Nephron (organoid): ENCODE data around the gene KCTD12.

Experiments
- H3K27ac Mint-ChIP-seq, 3 experiments: 2 replicates each; pipeline ENCODE4 v1.8.0; 2020; ENCODE audit warnings: mixed read lengths in 3 of 3, mild to moderate bottlenecking in 2 of 3, moderate library complexity in 1 of 3
- H3K27me3 Mint-ChIP-seq: 2 replicates; pipeline ENCODE4 v1.8.0; 2021; ENCODE audit warnings: low read depth, mild to moderate bottlenecking, moderate library complexity, mixed read lengths
- H3K36me3 Mint-ChIP-seq: 2 replicates; pipeline ENCODE4 v1.8.0; 2020; ENCODE audit warnings: low read depth, mixed read lengths
- H3K4me1 Mint-ChIP-seq: 2 replicates; pipeline ENCODE4 v1.8.0; 2020; ENCODE audit warnings: mixed read lengths
- H3K4me3 Mint-ChIP-seq, 3 experiments: 2 replicates each; pipeline ENCODE4 v1.8.0; 2020; ENCODE audit warnings: mild to moderate bottlenecking in 3 of 3, mixed read lengths in 3 of 3, moderate library complexity in 2 of 3
- H3K9me3 Mint-ChIP-seq: 2 replicates; pipeline ENCODE4 v1.8.0; 2020; ENCODE audit warnings: mixed read lengths
- CTCF ChIP-seq, 3 experiments: fragments of 200-600 bp; sonication (generic); IDR thresholded peaks; one replicate each; pipeline ENCODE4 v1.5.0; 2021; ENCODE audit warnings: antibody characterized with exemption in 3 of 3; ENCODE audit not compliant: unreplicated experiment in 3 of 3

Gene KCTD12

GRCh38 chr13:76851961-76852360 lies 34.2 kb downstream of the KCTD12 start:
- Mint-ChIP-seq H3K9me3 (no peaks in the 10 kb centered on the region), H3K27ac (no peak overlapping the region), H3K27me3 (no peaks in the 10 kb centered on the region), H3K4me3 (no peak overlapping the region), H3K4me1 (peaks cover 2% of the 10 kb centered on the region), H3K36me3 (no peaks in the 10 kb centered on the region)
- TF ChIP-seq CTCF (IDR thresholded peaks at IDR 0.05; ENCODE audit: unreplicated experiment in 3 of 3), result no peak

GRCh38 chr13:76849493-76849892 lies 36.7 kb downstream of the KCTD12 start:
- H3K36me3 Mint-ChIP-seq, result no peaks in the 10 kb centered on the region
- H3K4me1 Mint-ChIP-seq, result peaks cover 4% of the 10 kb centered on the region
- TF ChIP-seq CTCF (IDR thresholded peaks at IDR 0.05; ENCODE audit: unreplicated experiment in 3 of 3), result no peak
- H3K9me3 Mint-ChIP-seq, result no peaks in the 10 kb centered on the region
- H3K27ac Mint-ChIP-seq, result no peak overlapping the region
- no peak overlapping the region for H3K4me3 Mint-ChIP-seq
- no peaks in the 10 kb centered on the region for H3K27me3 Mint-ChIP-seq

GRCh38 chr13:76848596-76848995 lies 37.6 kb downstream of the KCTD12 start:
- Mint-ChIP-seq H3K9me3 (no peaks in the 10 kb centered on the region), H3K4me3 (no peak overlapping the region), H3K36me3 (no peaks in the 10 kb centered on the region), H3K27ac (no peak overlapping the region), H3K27me3 (no peaks in the 10 kb centered on the region), H3K4me1 (peaks cover 4% of the 10 kb centered on the region)
- TF ChIP-seq CTCF (IDR thresholded peaks at IDR 0.05; ENCODE audit: unreplicated experiment in 3 of 3), result no peak

GRCh38 chr13:76846363-76846762 lies 39.8 kb downstream of the KCTD12 start:
- Mint-ChIP-seq H3K4me1 (peaks cover 4% of the 10 kb centered on the region), H3K4me3 (no peak overlapping the region), H3K27me3 (no peaks in the 10 kb centered on the region), H3K27ac (no peak overlapping the region), H3K36me3 (no peaks in the 10 kb centered on the region), H3K9me3 (peaks cover 3% of the 10 kb centered on the region)
- no peak for TF ChIP-seq CTCF (IDR thresholded peaks at IDR 0.05; ENCODE audit: unreplicated experiment in 3 of 3)

GRCh38 chr13:76845865-76846264 lies 40.3 kb downstream of the KCTD12 start:
- Mint-ChIP-seq H3K4me3 (no peak overlapping the region), H3K4me1 (peaks cover 4% of the 10 kb centered on the region), H3K27me3 (no peaks in the 10 kb centered on the region), H3K27ac (no peak overlapping the region), H3K9me3 (peaks cover 3% of the 10 kb centered on the region), H3K36me3 (no peaks in the 10 kb centered on the region)
- TF ChIP-seq CTCF (IDR thresholded peaks at IDR 0.05; ENCODE audit: unreplicated experiment in 3 of 3), result no peak

- H3K36me3 Mint-ChIP-seq, result no peaks in the 10 kb centered on the region
- H3K27ac Mint-ChIP-seq, result no peak overlapping the region
- no peaks in the 10 kb centered on the region for H3K27me3 Mint-ChIP-seq
- peaks cover 3% of the 10 kb centered on the region for H3K9me3 Mint-ChIP-seq
- H3K4me3 Mint-ChIP-seq, result no peak overlapping the region
- no peak for TF ChIP-seq CTCF (IDR thresholded peaks at IDR 0.05; ENCODE audit: unreplicated experiment in 3 of 3)
- peaks cover 4% of the 10 kb centered on the region for H3K4me1 Mint-ChIP-seq
These were observed 40.8 kb downstream of the KCTD12 start for GRCh38 chr13:76845367-76845766.
